CD4-positive, alpha-beta T cell treated with Interleukin-15 for 4 hours (primary cell): ENCODE data around the gene ZNF516.
"Not testable (repeated sequence)": the region's sequence is repeated elsewhere in the genome, so short reads cannot be mapped to it uniquely, and the experiment has no call there.

ENCODE experiments used
- DNase-seq: peaks from one replicate; pipeline ENCODE4 v3.0.0-alpha.2; 2020; ENCODE audit warnings: low spot score

Gene ZNF516

GRCh38 chr18:76490670-76491472 lies 4.2 kb downstream of the ZNF516 start:
- DNase-seq = peak; percentile 44

GRCh38 chr18:76490033-76490432 lies 5.0 kb downstream of the ZNF516 start:
- DNase-seq = no peak

GRCh38 chr18:76489081-76489480 lies 6.0 kb downstream of the ZNF516 start:
- no peak for DNase-seq

GRCh38 chr18:76488190-76488589 lies 6.9 kb downstream of the ZNF516 start:
- no peak for DNase-seq

GRCh38 chr18:76487782-76488181 lies 7.3 kb downstream of the ZNF516 start:
- DNase-seq = no peak

GRCh38 chr18:76487070-76487469 lies 8.0 kb downstream of the ZNF516 start:
- DNase-seq = no peak

- no peak for DNase-seq
These were observed 8.5 kb downstream of the ZNF516 start for GRCh38 chr18:76486574-76486973.

- no peak for DNase-seq
These were observed 9.0 kb downstream of the ZNF516 start for GRCh38 chr18:76486038-76486437.

- no peak for DNase-seq
These were observed 10.2 kb downstream of the ZNF516 start for GRCh38 chr18:76484749-76485387.

GRCh38 chr18:76483780-76484179 lies 11.3 kb downstream of the ZNF516 start:
- DNase-seq = no peak

GRCh38 chr18:76482971-76483691 lies 11.9 kb downstream of the ZNF516 start:
- DNase-seq = no peak

GRCh38 chr18:76482267-76482666 lies 12.8 kb downstream of the ZNF516 start:
- DNase-seq = no peak

GRCh38 chr18:76480913-76481312 lies 14.1 kb downstream of the ZNF516 start:
- DNase-seq = no peak

GRCh38 chr18:76479351-76480238 lies 15.4 kb downstream of the ZNF516 start:
- DNase-seq = no peak

- DNase-seq = no peak
These were observed 18.1 kb downstream of the ZNF516 start for GRCh38 chr18:76476665-76477561.

- no peak for DNase-seq
These were observed 19.4 kb downstream of the ZNF516 start for GRCh38 chr18:76475450-76476194.

GRCh38 chr18:76474824-76475223 lies 20.2 kb downstream of the ZNF516 start:
- no peak for DNase-seq

GRCh38 chr18:76473521-76473920 lies 21.5 kb downstream of the ZNF516 start:
- DNase-seq = not testable (repeated sequence)

GRCh38 chr18:76472829-76473228 lies 22.2 kb downstream of the ZNF516 start:
- no peak for DNase-seq

GRCh38 chr18:76471593-76471992 lies 23.4 kb downstream of the ZNF516 start:
- no peak for DNase-seq
